GM21526 (cell line): ENCODE results near the gene AMFR.

ENCODE experiments used
- ATAC-seq: cut with Tn5 transposase; IDR thresholded peaks from one replicate; pipeline ENCODE4 v1.9.1; 2021; ENCODE audit warnings: moderate library complexity; ENCODE audit not compliant: unreplicated experiment, low FRiP score

AMFR gene

DNA sequence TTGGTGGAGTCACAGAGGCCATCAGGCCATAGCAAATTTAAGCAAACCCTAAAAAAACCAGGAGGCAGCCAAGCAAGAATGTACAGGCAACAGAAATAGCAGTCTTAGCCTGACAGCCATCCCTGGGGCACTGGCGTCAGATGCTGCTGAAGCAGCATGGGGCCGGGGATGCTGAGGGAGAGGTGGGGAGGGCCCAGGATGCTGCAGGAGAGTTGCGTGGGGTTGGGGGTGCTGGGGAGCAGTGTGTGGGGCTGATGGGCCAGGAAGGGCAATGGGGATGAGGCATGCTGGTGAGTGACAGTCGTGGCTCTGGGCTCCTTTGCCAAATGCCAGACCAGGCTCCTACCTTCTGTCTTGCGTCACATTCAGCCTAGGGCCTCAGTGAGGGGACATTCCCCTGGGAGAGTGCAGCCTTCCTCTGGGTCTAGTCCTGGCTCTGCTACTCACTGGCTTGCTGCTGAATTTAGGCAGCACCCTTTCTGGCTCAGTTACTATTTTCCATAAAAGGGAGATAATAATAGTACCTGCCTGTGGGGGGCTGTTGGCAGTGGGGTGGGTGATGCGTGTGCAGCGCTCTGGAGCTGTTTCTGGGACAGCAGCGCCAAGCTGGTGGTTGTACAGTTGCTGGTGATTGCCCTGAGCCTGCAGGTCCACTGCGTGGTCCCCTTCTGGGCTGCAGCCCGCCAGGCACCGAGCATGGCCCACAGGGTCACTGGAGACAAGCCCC lies 88.1 kb downstream of the AMFR start:
- no peak for ATAC-seq

DNA sequence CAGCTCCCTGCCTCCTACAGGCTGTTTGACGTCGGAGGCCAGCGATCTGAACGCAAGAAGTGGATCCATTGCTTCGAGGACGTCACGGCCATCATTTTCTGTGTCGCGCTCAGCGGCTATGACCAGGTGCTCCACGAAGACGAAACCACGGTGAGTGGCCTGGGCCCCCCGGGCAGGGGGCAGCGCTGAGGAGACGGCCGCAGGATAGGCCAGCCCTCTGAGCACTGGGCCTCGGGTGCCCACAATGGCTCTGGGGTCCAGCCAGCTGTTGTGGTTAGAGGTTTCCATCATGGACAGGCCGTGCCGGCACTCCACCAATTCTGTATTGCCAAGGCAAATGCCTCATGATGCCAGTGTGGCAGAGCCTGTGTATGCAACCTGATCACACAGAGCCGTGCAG lies 88.6 kb downstream of the AMFR start:
- no peak for ATAC-seq

DNA sequence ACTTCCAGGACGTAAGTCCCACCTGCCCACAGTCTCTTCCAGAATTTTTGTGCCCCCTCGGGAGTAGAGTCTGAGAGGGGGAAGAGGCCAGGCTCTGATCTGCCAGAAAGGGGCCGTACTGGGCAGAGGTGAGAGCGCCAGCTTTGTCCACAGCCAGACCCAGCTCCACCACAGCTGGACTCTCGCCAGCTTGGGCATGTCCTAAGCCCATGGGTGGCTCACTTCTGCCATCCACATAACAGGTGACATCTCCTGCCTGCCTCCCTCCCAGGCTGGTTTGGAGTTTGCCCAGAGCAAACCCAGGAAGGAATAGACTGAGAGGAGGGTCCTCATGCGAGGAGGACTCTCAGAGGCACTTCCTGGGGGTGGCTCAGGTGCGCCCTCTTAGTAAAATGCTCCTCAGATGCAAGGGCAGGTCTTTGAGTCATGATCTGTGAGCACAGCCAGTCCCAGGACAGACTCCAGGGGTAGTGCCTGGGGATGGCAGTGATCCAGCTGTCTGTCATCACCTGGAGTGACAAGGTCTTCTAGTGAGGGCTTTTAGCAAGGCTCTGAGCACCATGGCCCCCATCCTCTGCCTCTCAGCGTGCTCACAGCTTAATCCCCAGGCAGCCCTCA lies 89.2 kb downstream of the AMFR start:
- ATAC-seq, result no peak

DNA sequence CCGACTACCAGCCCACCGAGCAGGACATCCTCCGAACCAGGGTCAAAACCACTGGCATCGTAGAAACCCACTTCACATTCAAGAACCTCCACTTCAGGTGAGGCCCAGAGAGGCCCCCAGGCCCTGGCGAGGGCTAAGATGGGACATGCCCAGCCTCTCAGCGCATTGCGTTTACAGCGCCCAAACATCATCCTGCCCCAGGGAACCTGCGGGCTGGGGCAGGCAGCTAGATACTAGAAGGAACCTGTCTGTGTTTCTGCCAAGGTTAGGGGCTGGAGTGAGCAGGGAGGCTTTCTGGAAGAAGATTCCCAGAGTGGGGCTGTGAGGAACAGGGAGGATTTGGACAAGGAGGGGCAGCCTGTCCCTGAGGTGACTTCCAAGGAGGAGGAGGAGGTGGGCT lies 90.6 kb downstream of the AMFR start:
- ATAC-seq, result no peak

DNA sequence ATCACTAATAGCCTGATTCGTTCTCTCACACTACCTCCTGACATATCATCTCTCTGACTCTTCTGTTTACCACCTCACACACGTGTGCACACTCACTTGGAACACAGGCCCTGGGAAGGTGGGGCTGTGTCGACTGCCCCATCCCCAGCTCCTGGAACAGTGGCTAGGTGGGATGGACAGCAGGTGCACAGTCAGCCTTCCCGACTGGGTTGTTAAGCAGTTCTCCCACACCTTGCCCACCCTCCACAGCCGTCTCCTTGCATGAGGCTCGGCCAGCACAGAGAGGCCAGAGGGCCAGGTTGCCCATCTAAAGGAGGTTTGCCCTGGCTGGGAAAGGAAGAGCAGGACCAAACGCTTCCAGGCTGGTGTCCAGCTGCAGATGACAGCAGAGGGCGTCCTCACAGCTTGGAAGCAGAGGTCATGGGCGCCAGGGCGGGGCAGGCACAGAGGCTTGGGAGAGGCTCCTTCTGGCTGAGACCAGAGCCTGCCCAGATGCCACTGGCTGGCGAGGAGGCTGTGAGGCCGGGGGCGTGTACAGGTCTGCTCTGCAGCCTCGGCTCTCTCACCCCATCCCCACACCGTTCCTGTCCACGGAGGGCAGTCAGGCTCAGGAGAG lies 92.8 kb downstream of the AMFR start:
- no peak for ATAC-seq

DNA sequence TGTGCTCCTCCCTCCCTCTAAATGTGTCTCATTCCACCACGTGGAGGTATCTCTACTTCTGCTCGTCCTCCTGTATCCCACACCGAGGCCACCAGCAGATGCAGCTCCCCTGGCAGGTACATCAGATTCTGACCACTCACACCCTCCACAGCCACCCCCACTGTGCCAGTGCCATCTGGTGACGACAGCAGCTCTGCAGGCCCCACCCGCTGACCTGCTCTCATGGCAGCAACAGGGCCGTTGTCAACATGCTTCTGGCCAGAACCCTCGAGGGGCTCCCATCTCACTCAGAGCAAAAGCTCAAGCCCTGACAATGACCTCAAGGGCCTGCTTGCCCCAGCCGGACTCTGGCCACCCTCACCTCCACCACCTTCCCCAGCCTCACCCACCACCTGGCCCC lies 93.4 kb downstream of the AMFR start:
- no peak for ATAC-seq

DNA sequence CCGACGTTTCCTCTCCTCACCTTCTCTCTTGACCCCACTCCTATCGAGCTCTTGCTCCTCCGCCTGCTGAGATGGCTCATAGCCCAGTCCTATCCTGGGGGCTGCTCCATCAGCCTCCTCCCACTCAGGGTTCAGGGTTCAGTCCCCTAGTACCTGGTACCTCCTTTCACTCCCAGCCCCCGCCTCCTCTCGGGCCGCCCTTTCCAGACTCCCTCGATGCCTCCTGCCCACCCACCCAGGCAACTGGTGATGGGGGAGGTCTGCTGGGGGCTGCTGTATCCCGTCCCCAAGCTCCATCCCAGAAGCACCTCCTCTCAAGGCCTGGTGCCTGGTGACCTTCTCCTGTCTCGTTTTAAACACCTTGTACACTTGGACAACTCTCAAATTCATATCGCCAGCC lies 93.9 kb downstream of the AMFR start:
- no peak for ATAC-seq

DNA sequence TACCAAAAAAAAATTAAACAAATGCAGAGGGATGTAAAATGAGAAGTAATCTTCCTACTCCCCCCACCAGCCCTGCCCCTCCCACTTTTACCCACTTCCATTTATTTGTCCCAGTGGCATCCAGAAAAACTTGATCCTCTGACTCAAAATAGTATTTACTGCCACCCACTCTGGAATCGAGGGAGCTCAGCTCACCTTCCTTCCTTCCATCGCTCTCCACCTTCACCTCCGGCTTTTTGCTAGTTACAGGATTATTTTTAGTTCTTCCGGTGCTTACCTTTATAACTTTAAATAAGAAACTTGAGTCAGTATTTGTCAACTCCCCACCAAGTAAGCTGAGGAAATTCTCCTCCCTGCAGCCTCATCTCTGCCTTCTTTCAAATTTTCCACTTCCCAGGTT lies 94.9 kb downstream of the AMFR start:
- no peak for ATAC-seq

DNA sequence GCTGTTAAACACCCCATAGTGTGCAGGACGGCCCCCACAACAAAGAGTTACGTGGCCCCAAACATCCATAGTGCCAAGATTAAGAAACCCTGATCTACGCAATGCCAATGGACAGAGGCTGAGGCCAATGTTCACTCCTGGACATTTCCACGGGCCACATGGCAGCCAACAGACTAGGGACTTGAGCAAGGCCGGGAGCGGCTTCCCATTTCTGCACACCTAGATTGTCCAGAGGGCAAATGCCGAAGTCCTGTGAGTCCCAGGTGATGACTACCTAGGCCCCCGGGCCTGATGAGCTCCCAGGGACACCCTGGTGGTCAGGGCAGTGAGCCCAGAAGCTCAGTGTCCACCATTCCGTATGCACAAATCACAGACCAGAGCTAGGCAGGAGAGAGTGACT lies 95.5 kb downstream of the AMFR start:
- ATAC-seq, result no peak

DNA sequence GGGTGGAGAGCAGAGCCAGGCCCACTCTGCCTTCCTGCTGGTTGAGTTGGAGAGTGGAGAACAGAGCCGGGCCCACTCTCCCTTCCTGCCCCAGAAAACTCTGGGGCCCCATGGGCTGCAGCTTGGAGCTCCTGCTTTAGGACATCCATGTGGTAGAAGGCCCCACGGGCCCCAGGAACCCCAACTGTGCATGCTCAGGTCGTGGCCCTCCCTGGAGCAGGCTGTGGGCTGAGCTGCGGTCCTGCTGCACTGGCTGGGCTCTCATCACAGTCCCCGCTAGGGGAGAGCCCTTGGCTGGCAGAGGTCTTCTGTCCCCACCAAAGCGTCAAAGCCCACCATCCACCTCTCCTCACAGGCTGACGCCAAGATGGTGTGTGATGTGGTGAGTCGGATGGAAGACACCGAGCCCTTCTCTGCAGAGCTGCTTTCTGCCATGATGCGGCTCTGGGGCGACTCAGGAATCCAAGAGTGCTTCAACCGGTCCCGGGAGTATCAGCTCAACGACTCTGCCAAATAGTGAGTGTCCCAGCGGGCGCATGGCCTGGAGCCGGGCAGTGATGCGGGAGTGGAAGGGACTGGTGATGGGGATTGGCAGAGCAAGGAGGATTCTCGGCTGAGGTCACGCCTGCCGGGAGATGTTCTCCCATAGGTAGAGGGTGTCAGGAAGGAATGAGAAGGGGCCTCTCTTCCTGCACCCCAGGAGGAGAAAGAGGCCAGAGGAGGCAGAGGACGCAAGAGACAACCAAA lies 96.9 kb downstream of the AMFR start:
- ATAC-seq, result no peak

DNA sequence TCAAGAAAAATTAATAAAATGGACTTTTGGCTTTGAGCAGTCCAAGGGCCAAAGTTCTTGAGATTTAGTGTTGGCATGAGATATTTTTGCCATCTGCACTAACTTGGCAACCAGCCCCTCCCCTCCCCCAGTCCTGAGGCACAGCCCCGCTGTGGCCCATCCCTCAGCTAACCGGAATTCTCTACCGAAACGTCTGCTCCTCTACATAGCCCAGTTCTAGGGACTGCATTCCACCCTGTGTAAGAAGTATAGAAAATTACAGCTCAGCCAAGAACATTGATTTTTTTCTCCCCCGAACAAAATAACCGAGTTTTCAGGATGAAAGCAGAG lies 97.5 kb downstream of the AMFR start:
- ATAC-seq, result no peak

DNA sequence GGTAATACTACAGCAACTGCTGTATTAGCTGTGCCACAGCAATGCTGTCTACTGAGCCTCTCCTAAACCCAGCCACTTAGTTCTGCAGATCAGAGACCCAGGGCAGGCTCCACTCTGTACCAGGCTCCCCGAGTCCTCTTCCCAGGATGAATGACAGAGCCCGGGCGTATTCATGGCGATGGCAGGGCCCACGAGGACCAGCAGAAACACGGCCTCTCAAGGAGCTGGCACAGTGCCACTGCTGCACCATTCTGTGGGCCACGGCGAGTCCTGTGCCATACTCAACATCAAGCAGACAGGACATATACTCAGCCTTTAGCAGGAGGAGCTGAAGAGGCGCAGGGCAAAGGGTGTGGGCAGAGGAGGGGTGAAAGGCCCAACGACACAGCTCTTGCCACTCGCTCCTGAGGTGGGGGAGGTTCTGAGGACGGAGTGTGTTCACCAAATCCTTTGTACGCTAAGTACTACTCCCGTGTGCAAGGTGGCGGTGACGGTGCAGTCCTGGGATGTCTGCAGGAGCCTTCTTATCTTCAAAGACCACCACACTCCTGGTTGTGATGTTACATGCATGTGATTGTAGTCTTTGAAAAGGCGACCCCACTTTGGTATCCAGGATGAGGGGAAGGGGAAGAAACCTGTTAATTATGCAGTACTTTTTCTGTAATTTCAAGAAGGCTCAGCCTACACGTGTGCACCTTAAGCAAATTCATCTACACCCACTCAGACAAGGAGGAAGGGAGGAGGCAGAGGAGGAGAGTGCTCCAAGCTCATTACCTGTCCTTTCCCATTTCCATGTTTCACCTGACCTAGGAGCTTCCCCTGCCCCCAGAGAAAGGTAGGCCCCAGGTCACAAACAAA lies 98.0 kb downstream of the AMFR start:
- ATAC-seq, result no peak

DNA sequence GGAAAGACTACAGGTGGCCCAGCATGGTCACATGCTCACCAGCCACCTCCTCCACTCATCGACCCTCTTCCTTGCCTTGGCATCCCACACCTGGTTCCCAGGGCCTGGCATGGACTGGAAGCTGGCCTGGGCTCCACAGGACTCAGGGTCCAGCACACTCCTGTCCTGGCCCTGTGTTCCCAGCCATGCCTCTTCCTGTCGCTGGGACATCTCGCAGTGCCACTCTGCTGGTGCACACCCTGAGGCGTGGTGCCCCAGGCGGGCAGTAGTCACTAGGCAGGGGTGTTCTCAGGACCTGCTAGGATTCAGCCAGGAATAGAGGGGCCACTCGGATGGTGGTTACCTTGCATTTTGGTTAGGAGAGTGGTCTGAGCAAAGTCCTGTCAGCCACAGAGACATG lies 99.4 kb downstream of the AMFR start:
- no peak for ATAC-seq

DNA sequence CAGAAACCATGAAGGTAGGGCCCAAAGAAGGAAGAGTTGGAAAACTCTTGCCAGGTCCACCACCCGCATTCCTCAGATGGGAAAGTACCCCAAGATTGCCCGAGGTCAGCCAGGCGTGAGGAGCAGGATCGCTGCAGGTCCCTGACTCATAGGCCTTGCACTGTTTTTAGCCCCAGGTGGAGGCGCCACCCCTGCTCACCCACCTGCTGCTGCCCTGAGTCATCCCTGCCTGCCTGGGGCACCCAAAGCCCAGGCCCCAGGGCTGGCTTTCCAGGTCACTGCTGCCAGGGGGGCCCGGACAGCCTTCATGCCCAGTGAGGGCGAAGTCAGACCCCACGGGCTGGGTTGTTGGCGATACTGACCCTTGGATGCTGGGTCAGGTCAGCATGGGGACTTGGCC lies 100.9 kb downstream of the AMFR start:
- no peak for ATAC-seq

DNA sequence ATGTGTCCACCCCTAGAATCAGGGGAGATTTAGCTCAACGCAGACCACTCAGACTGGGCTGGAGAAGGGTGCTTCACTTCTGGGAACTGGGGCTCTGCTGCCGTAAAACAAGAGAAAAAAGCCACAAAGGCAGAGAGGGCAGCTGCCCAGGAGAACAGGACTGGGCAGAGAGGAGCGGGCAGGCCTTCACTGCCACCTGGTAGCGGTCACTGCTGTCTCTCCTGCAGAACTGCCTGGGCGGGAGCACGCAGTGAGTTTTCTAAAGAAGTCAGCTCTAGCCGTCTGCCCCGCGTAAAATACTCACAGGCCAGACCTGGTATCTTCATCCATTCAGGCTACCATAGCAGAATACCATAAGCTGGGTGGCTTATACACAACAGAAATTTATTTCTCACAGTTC lies 103.8 kb downstream of the AMFR start:
- ATAC-seq, result no peak

DNA sequence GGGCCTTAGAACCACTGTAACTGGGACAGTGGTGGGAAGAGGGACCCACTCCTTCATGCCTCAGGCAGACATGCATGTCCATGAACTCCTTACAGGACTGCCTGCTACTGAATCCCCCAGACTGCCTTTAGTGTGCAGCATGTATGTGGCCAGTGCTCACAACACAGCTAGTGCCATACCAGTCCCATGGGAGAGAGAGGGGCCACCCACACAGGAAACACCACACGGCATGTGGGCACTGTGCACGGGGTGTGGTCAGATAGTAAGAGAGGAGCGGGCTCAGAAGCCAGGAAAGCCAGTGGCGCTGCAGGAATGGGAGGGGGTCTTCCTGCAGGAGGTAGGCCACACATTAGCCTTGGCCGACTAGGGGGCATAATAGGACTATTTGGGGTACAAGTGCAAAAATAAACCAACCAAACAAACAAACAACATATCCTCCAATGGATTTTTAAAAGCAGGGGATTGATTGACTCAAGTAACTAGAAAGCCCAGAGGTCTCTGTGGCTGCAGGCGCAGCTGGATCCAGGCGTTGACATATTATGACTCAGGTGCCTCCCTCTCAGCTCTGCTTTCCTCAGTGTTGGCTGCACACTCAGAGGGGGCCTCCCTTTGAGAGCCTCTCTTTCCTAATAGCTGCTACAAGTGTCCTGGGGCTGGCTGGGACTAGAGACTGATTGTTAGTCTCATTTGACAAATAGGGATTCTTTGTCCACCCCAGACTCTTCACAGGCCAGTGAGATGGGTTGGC lies 104.4 kb downstream of the AMFR start:
- no peak for ATAC-seq

DNA sequence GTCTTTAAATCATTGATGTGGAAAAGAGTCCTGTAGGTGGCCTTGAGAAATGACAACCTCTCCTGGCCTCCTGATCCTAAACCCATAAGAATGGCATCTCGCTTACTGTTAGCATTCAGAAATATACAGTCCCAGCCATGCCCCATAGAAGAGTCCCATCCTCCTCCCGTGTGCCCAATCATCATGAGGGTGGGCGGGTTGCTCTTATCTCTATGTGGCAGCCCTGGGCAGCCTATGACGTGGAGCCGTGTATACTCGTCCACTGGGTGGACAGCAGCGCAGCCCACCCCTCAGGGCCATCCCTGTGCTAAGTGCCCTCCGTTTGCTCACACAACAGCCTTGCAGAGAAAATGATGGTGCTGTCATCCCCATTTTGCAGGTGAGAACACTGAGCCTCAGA lies 105.3 kb downstream of the AMFR start:
- no peak for ATAC-seq

DNA sequence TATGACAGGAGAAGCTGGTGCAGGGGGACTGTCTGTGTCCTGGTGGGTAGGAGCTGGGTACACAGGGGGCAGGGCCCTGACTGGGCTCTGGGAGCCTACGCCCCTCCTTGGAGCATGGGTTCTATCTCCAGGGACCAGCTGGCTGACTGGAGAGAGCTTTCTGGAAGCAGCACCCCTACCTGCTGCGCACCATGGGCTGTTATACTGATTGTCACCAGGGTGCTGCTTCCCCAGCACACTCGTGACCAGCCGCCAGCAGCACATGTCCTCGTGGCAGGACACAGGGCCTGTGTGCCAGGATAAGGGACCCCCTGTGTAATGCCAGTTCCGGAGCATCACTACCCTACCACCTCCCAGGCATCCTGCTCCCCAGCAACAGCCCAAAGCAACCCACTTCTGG lies 106.0 kb downstream of the AMFR start:
- ATAC-seq, result no peak

DNA sequence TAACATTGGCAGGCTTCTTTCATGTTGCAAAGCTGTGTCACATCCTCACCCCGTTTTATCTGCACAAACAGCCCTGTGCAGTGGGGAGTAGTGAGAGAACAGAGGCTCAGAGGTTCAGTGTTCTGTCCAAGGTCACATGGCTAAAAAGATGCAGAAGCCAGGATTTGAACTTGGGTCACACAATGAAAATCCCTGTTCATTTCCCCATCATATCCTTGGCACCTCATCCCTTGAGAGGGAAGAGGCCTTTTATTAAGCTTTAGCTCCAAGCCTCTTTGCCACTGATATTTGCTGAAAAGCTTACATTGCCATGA lies 106.6 kb downstream of the AMFR start:
- ATAC-seq, result no peak
